ENCODE results near the gene HGFAC.

GRCh38 chr4:3444351-3445110, 2.8 kb downstream of the HGFAC start:
- TF ChIP-seq CTCF (IDR thresholded peaks at IDR 0.05) (no peak), USF2 (IDR thresholded peaks at IDR 0.05; ENCODE audit: borderline replicate concordance, low read depth, low read length) (no peak), TCF12 (IDR thresholded peaks at IDR 0.05) (no peak)
